HG02970 (cell line): ENCODE results near the gene SSC5D.
"Not testable (repeated sequence)": the region's sequence is repeated elsewhere in the genome, so short reads cannot be mapped to it uniquely, and the experiment has no call there.

Experiments
- ATAC-seq: cut with Tn5 transposase; IDR thresholded peaks from one replicate; pipeline ENCODE4 v1.9.1; 2021; ENCODE audit warnings: mild to moderate bottlenecking, moderate library complexity, moderate number of reproducible peaks; ENCODE audit not compliant: unreplicated experiment, low FRiP score

SSC5D gene

GRCh38 chr19:55487924-55488687 is at the start of gene SSC5D:
Gene SSC5D, plus strand, starts transcription at chr19:55488436. Its CDS starts 154 bp downstream, at chr19:55488590.
- no peak for ATAC-seq

- ATAC-seq: no peak
These were observed 49.2 kb upstream of the SSC5D start for GRCh38 chr19:55439052-55439451.

- no peak for ATAC-seq
These were observed 47.7 kb upstream of the SSC5D start for GRCh38 chr19:55440411-55441105.

GRCh38 chr19:55441319-55441691 is 46.9 kb upstream of the SSC5D start:
- ATAC-seq: no peak

GRCh38 chr19:55441692-55442321 is 46.4 kb upstream of the SSC5D start:
- ATAC-seq: no peak

GRCh38 chr19:55442372-55442961 is 45.8 kb upstream of the SSC5D start:
- ATAC-seq: no peak

GRCh38 chr19:55443045-55443823 is 45.0 kb upstream of the SSC5D start, which contains the start of gene SHISA7:
Gene SHISA7, minus strand, starts transcription at chr19:55443300. Its CDS starts 437 bp downstream, at chr19:55442863.
- no peak for ATAC-seq

GRCh38 chr19:55443824-55444480 is 44.3 kb upstream of the SSC5D start:
- no peak for ATAC-seq

GRCh38 chr19:55444646-55445045 is 43.6 kb upstream of the SSC5D start:
- ATAC-seq: no peak

- no peak for ATAC-seq
These were observed 42.2 kb upstream of the SSC5D start for GRCh38 chr19:55446060-55446459.

GRCh38 chr19:55447421-55448174 is 40.6 kb upstream of the SSC5D start:
- ATAC-seq: no peak

GRCh38 chr19:55448175-55448490 is 40.1 kb upstream of the SSC5D start:
- not testable (repeated sequence) for ATAC-seq

GRCh38 chr19:55449469-55449868 is 38.8 kb upstream of the SSC5D start:
- no peak for ATAC-seq

- ATAC-seq: no peak
These were observed 36.9 kb upstream of the SSC5D start for GRCh38 chr19:55451163-55451964.

GRCh38 chr19:55451965-55452748 is 36.1 kb upstream of the SSC5D start:
- no peak for ATAC-seq

GRCh38 chr19:55452749-55453346 is 35.4 kb upstream of the SSC5D start:
- no peak for ATAC-seq
